Amygdala (tissue), 56 donors: Measurements from ENCODE around the gene MAP4K3.
"Not testable (repeated sequence)": the region's sequence is repeated elsewhere in the genome, so short reads cannot be mapped to it uniquely, and the experiment has no call there.

Experiments used
- DNase-seq, 56 donors: peaks; one replicate each; lab custom pipeline; 2025; lab: John Stamatoyannopoulos, UW

The MAP4K3 gene

DNA sequence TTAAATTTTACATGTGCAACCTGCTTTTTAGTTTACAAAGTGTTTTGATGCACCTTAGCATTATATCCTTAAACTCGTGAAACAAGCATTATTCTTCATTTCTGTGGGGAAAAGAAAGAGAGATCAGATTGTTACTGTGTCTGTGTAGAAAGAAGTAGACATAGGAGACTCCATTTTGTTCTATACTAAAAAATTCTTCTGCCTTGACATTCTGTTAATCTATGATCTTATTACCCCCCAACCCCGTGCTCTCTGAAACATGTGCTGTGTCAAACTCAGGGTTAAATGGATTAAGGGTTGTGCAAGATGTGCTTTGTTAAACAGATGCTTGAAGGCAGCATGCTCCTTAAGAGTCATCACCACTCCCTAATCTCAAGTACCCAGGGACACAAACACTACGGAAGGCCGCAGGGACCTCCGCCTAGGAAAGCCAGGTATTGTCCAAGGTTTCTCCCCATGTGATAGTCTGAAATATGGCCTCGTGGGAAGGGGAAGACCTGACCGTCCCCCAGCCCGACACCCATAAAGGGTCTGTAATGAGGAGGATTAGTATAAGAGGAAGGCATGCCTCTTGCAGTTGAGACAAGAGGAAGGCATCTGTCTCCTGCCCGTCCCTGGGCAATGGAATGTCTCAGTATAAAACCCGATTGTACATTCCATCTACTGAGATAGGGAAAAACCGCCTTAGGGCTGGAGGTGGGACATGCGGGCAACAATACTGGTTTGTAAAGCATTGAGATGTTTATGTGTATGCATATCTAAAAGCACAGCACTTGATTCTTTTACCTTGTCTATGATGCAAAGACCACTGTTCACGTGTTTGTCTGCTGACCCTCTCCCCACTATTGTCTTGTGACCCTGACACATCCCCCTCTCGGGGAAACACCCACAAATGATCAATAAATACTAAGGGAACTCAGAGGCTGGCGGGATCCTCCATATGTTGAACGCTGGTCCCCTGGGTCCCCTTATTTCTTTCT is 115.7 kb downstream of the MAP4K3 start:
- DNase-seq = not testable (repeated sequence)

GRCh38 chr2:39320162-39320561 is 116.9 kb downstream of the MAP4K3 start:
- no peak for DNase-seq

DNA sequence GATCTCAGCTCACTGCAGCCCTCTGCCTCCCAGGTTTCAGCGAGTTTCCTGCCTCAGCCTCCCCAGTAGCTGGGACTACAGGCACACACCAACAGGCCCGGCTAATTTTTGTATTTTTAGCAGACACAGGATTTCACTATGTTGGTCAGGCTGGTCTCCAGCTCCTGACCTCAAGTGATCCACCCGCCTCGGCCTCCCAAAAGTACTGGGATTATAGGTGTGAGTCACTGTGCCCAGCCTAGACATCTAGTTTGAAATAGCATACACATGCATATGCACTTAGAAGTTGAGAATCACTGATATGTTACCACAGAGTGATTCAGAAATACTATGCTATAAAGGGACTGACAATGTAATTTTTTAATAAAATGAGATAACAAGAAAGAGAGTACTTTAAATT is 123.5 kb downstream of the MAP4K3 start:
- DNase-seq = no peak

- no peak for DNase-seq
Measured at GRCh38 chr2:39311469-39311868, 125.6 kb downstream of the MAP4K3 start.

DNA sequence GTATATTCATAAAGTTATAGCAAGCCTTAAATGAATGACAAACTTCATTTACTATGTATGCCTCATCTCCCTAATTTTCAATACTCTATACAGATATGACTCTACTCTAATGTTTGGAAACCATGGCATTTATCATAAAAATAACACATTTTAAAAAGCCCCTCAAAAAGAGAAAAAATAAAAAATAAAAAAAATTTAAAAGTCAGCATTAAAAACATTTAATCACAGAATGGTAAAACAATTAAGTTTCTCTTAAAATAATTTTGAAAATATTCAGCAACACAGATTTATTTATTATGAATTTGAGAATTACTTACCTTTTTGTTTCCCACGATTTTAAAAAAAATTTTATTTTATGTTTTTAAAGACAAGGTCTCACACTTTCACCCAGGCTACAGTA is 128.3 kb downstream of the MAP4K3 start:
- no peak for DNase-seq

- DNase-seq = no peak
Measured at GRCh38 chr2:39306626-39307025, 130.5 kb downstream of the MAP4K3 start.

- no peak for DNase-seq
Measured at GRCh38 chr2:39304729-39305128, 132.4 kb downstream of the MAP4K3 start.

- DNase-seq = no peak
Measured at GRCh38 chr2:39304200-39304599, 132.9 kb downstream of the MAP4K3 start.

DNA sequence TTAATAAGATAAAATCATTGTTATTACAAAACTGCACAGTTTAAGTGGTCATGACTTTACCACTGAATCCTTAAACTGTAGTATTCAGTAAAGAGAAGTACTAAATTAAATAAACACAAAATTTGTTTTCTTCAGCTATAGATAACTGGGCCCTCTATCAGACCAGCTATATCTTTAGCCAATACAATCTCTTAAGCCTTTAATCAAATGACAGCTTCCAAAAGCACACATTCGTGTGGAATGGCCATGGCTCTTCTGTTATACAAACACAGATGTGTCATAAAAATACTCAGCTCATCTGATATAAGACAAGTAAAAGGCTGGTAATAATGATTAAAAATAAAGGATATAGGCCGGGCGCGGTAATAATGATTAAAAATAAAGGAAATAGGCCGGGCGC is 135.7 kb downstream of the MAP4K3 start:
- no peak for DNase-seq

DNA sequence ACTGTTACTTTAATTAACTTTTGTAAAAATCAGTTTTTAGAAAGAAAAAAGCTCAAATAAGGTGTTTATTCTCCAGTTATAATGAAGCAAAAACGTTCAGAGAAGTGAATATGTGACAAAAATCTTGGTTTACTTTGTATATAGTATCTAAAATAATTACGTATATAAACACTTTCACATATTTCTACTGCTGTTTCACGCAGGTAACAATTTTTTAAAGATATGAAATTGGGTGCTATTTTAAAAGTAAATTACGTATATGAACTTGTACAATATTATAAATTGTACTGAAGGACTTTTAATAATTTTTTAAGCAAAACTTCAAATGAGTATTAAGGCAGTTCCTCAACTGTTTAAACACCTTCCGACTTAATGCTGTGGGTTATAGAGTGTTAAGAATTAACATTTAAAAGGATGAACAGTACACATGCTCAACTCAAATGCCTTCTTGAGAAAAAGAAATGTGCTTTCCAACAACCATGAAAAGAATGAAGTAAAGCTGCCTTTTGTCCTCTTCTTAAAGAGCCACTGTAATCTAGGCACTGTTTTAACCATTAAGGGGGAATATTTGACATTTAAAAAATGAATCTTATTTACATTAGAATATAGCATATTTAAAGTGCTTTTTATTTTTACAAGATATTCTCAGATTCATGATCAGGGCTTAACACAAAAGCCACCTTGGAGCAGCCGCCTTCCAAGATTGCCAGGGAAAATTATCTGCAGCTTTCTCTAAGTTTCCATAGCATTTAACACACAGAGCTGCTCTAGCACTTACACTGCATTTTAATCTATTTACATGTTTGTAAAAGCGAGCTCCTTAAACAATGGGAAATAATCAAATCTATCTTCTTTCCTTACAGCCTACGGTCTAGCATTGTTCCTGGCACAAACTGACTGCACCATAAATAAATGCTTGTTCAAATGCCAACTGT is 136.8 kb downstream of the MAP4K3 start:
- no peak for DNase-seq

DNA sequence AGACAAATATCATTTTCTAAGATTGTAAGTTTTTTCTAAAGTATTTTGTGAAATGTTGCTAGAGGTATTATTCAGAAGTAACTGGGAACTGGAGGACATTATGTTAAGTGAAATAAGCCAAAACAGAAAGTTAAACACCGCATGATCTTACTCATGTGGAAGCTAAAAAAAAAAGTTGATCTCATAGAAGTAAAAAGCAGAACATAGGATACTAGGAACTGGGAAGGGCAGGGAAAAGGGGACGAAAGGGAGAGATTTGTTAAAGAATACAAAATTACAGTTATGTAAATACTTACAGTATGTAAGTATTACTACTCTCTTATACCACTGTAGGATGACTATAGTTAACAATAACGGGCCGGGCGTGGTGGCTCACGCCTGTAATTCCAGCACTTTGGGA is 146.7 kb downstream of the MAP4K3 start:
- DNase-seq = no peak

DNA sequence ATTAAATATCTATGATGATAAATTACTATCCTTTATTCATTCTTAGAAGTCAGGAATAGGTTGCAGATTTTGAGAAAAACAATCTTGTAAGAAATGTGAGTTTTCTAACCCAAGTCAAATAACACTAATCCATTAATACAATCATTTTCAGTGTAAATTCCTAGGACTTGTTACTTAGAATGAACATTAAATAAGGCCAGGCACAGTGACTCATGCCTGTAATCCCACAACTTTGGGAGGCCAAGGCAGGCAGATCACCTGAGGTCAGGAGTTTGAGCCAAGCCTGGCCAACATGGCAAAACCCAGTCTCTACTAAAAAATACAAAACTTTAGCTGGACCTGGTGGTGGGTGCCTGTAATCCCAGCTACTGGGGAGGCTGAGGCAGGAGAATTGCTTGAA is 147.5 kb downstream of the MAP4K3 start:
- no peak for DNase-seq

GRCh38 chr2:39283561-39283960 is 153.5 kb downstream of the MAP4K3 start:
- DNase-seq = no peak

GRCh38 chr2:39281391-39281790 is 155.7 kb downstream of the MAP4K3 start:
- no peak for DNase-seq

DNA sequence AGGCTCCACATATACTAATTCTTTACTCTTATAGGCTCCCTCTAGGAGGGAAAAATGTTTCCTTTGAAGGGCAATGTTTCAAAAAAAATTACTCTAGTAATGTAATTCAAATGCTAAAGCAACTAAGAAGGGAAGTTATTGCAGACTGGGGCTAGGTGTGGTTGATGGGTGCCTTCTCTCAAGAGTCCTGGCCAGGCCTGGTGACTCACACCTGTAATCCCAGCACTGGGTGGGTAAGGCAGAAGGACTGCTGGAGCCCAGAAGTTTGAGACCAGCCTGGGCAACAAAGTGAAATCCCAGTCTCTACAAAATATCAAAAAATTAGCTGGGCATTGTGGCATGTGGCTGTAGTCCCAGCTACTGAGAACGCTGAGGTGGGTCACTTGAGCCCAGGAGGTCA is 162.1 kb downstream of the MAP4K3 start:
- DNase-seq = no peak

DNA sequence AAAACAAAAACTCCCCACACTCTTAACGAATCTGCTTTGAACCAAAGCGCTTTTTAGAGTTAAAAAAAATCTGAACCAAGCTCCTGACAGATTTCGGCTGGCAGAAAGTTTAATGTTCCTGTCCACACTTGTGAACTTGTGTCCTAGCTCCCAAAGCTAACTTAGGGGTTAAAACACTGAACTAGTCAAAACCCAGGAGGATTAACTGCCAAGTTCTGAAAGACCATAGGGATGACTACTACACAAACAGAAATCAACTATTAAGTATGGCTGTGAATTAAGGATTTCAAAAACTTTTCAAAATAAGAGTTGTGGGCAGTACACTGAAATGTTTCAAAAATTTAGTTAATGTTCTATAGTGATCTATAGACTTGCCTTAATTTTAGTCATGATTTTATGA is 167.1 kb downstream of the MAP4K3 start:
- DNase-seq = no peak

DNA sequence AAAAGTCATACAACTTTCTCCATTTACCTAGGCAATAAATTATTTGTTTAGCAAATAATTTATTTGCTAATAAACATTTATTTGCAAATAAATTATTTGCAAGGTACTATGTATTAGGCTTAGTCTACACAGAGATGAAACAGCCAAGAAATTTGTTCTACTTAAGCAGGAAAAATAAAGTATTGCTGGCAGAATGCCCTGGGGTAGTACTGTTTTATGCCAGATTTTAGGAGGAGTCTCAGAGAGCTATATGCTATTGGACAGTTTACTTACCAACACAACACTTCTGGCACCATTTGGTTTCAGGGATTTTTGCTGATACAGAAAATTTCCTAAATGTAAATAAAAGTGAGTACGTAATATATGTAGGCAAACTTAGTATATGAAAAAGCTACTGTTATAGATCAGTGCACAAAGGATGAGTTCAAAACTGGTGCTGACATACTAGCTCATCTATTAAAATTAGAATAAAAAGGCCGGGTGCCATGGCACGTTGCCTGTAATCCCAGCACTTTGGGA is 170.1 kb downstream of the MAP4K3 start:
- no peak for DNase-seq

GRCh38 chr2:39266139-39266805 is 170.8 kb downstream of the MAP4K3 start:
- DNase-seq = no peak

DNA sequence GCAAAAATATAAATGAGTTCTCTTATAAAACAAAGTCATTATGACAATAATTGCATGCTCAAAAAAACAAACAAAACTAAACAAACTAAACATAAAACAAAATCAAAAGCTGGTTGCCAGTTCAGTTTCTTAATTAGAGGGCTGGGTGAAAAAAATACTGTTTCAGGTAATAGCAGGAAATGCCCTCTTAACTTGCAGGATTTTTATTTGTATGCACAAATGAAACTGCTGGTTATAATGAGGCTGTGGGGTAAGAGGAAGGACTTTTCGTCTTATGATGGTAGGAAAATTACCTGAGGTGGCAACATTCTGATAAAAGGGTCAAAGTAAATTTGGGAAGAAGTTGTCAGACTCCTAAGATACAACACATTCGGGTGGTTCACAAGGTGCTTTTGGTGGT is 171.8 kb downstream of the MAP4K3 start:
- no peak for DNase-seq

DNA sequence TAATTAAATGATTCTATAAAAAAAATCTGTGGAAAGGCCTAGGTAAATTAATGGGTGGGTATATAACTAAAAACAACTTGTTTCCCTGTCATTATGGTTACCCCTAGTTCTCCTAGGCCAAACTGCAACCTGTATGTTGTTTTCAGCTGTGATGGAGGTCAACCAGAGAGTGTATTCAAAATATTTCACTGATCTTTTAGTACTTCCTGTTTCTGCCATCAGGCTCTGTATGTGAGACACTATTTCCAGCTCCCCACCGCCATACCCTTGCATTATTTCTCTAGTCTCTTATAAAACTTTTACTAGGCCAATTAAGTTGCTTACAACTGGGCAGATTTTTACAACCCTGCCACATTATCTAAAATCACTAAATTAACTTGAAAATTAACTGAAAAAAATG is 172.4 kb downstream of the MAP4K3 start:
- no peak for DNase-seq

DNA sequence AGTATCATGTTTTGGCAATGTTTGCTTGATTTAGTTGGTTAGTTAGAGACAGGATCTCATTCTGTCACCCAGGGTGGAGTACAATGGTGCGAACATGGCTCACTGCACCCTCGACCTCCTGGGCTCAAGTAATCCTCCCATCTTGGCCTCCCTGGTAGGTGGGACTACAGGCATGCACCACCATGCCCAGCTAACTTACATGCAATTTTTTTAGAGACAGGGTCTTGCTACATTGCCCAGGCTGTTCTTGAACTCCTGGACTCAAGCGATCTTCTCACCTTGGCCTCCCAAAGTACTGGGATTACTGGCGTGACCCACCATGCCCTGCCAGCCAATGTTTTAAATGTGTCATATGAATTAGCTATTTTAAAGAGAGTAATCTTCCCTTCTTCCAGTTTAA is 177.0 kb downstream of the MAP4K3 start:
- DNase-seq = no peak
